Liver (tissue), 9 donors: ENCODE data around the gene ZNF878. TPM values are rescaled to one million over a fixed set of nuclear protein-coding genes. Genes with fewer than 3 reads are reported as not detected.
A peak's percentile ranks its signal among the peaks of the same experiment; 100 is the strongest.

Experiments
- DNase-seq: peaks from one replicate; pipeline ENCODE4 v3.0.0-alpha.2; 2017; ENCODE audit warnings: low spot score
- H3K27ac ChIP-seq, 2 donors: one replicate each; pipeline ENCODE4 v1.7.0; 2013; ENCODE audit warnings: inconsistent platforms in 2 of 2, low read length in 2 of 2, control low read depth in 1 of 2, low read depth in 1 of 2, mild to moderate bottlenecking in 1 of 2
- H3K27me3 ChIP-seq, 4 donors: one replicate each; pipeline versions ENCODE4 v1.6.1 to v1.7.0; 2013; ENCODE audit warnings: low read length in 3 of 4, inconsistent platforms in 1 of 4, mild to moderate bottlenecking in 1 of 4, moderate library complexity in 1 of 4; ENCODE audit not compliant: control insufficient read depth in 4 of 4, insufficient read depth in 4 of 4
- H3K36me3 ChIP-seq, 4 donors: one replicate each; pipeline versions ENCODE4 v1.6.1 to v1.7.0; 2013; ENCODE audit warnings: low read length in 3 of 4, mild to moderate bottlenecking in 3 of 4, low read depth in 1 of 4, moderate library complexity in 1 of 4; ENCODE audit not compliant: control insufficient read depth in 4 of 4, insufficient read depth in 3 of 4
- H3K4me1 ChIP-seq, 4 donors: one replicate each; pipeline versions ENCODE4 v1.6.1 to v1.7.0; 2013; ENCODE audit warnings: low read length in 3 of 4, mild to moderate bottlenecking in 3 of 4, moderate library complexity in 1 of 4; ENCODE audit not compliant: control insufficient read depth in 4 of 4, insufficient read depth in 4 of 4
- H3K4me3 ChIP-seq, 3 donors: one replicate each; pipeline versions ENCODE4 v1.6.1 to v1.7.0; 2013; ENCODE audit warnings: low read length in 3 of 3, control low read depth in 1 of 3, low read depth in 1 of 3, mild to moderate bottlenecking in 1 of 3
- H3K9ac ChIP-seq, 2 donors: one replicate each; pipeline ENCODE4 v1.7.0; 2013; ENCODE audit warnings: low read length in 2 of 2, mild to moderate bottlenecking in 2 of 2, moderate library complexity in 2 of 2, control low read depth in 1 of 2, low read depth in 1 of 2
- H3K9me3 ChIP-seq, 4 donors: one replicate each; pipeline versions ENCODE4 v1.6.1 to v1.7.0; 2013; ENCODE audit warnings: low read length in 3 of 4; ENCODE audit not compliant: control insufficient read depth in 4 of 4
- EGR1 ChIP-seq, 2 donors: IDR thresholded peaks; 2 replicates each; pipeline ENCODE4 v1.6.1; 2016 to 2018; ENCODE audit warnings: antibody characterized with exemption in 2 of 2, low read depth in 2 of 2
- FOXA1 ChIP-seq: IDR thresholded peaks from 2 replicates; pipeline ENCODE4 v1.6.1; 2016; ENCODE audit warnings: antibody characterized with exemption
- FOXA2 ChIP-seq: IDR thresholded peaks from 2 replicates; pipeline ENCODE4 v1.6.1; 2016; ENCODE audit warnings: antibody characterized with exemption
- GABPA ChIP-seq, 2 donors: IDR thresholded peaks in 1 of 2; conservative IDR thresholded peaks in 1 of 2; 2 replicates each; pipeline ENCODE4 v1.6.1; 2016; ENCODE audit warnings: antibody characterized with exemption in 2 of 2, mild to moderate bottlenecking in 1 of 2, moderate library complexity in 1 of 2
- HNF4A ChIP-seq, 2 donors: conservative IDR thresholded peaks; 2 replicates each; pipeline ENCODE4 v1.6.1; 2016; ENCODE audit warnings: antibody characterized with exemption in 2 of 2, mild to moderate bottlenecking in 2 of 2
- HNF4G ChIP-seq: IDR thresholded peaks from 2 replicates; pipeline ENCODE4 v1.6.1; 2016; ENCODE audit warnings: antibody characterized with exemption
- NR2F2 ChIP-seq: IDR thresholded peaks from 2 replicates; pipeline ENCODE4 v1.6.1; 2016; ENCODE audit warnings: antibody characterized with exemption
- RXRA ChIP-seq, 2 donors: IDR thresholded peaks; 2 replicates each; pipeline ENCODE4 v1.6.1; 2017 to 2018; ENCODE audit warnings: antibody characterized with exemption in 2 of 2, mild to moderate bottlenecking in 1 of 2
- SP1 ChIP-seq: IDR thresholded peaks from 2 replicates; pipeline ENCODE4 v1.6.1; 2018; ENCODE audit warnings: antibody characterized with exemption, mild to moderate bottlenecking
- TAF1 ChIP-seq: conservative IDR thresholded peaks from 2 replicates; pipeline ENCODE4 v1.6.1; 2016; ENCODE audit warnings: antibody characterized with exemption, mild to moderate bottlenecking
- YY1 ChIP-seq: IDR thresholded peaks from 2 replicates; pipeline ENCODE4 v1.6.1; 2016; ENCODE audit warnings: antibody characterized with exemption, mild to moderate bottlenecking
- WGBS: extraction: QIAGEN DNeasy Blood & Tissue Kit; methylation state at CpG from one replicate; pipeline ENCODE4 v1.1.7; 2013; 5-methylcytosine and 5-hydroxymethylcytosine counted together
- polyA plus RNA-seq, 2 donors: library from polyadenylated mRNA; stranded (reverse) in 1 of 2; unstranded in 1 of 2; fragments of 200-250 nt in 1 of 2; fragments of >200 nt in 1 of 2; fragmentation: Nextera tagmentation in 1 of 2; extraction: Ambion mirVana in 1 of 2; gene quantifications; one replicate each; pipeline versions ENCODE4 v1.2.1 to v1.2.3, GENCODE V29; 2013 to 2015
- total RNA-seq, 2 donors: library from RNA; depleted of rRNA; stranded (reverse); fragments of >200 nt; gene quantifications; one replicate each; pipeline ENCODE4 v1.2.3, GENCODE V29; 2014
- TF ChIP-seq, protein P1 (sequence below): IDR thresholded peaks from 2 replicates; pipeline ENCODE4 v1.6.1; 2016; ENCODE audit warnings: antibody characterized with exemption, mild to moderate bottlenecking
- TF ChIP-seq, protein P2 (sequence below): fragments of 150-350 bp; IDR thresholded peaks from 2 replicates; pipeline ENCODE4 v1.5.1; 2017; ENCODE audit warnings: improper control_type of control experiment, low read depth, low read length; ENCODE audit not compliant: missing input control
- TF ChIP-seq, protein P3 (sequence below): IDR thresholded peaks from 2 replicates; pipeline ENCODE4 v1.6.1; 2016; ENCODE audit warnings: antibody characterized with exemption
- donor health status: healthy.
- donor health status: healthy.
- donor health status: healthy.
- donor health status: healthy.
- donor health status: healthy.

The ZNF878 gene
- total and polyA plus RNA-seq, 4 donors = 0.25 to 0.33 TPM; not detected in 2

DNA sequence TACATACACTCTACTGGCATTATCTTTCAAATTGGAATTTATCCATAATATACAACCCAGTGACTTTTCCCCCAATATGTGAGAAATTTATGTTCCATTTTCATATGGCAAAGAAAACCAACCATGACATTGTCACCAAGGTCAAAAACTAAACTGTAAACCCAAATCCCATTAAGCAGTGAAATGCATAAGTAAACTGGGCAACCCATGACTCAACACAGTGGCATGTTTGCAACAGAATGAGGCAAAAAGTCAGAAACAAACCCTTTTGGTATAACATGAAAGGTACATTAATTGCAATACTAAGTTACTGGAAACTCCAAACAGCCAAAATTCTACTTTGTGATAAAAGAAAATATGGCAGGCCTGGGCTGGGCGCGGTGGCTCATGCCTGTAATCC lies 4.9 kb downstream of the ZNF878 start:
- Histone ChIP-seq H3K36me3 (peaks cover 0 to 6% (median 2%) of the 10 kb centered on the region in 4 donors), H3K4me1 (peaks cover 0 to 14% (median 5%) of the 10 kb centered on the region in 4 donors), H3K9me3 (peaks cover 16 to 30% (median 19%) of the 10 kb centered on the region in 4 donors), H3K27ac (no peak overlapping the region), H3K27me3 (no peaks in the 10 kb centered on the region), H3K4me3 (no peak overlapping the region), H3K9ac (no peak overlapping the region)
- WGBS = 99% methylated on average over 2 of the region's 2 CpGs
- TF ChIP-seq, protein P1, sequence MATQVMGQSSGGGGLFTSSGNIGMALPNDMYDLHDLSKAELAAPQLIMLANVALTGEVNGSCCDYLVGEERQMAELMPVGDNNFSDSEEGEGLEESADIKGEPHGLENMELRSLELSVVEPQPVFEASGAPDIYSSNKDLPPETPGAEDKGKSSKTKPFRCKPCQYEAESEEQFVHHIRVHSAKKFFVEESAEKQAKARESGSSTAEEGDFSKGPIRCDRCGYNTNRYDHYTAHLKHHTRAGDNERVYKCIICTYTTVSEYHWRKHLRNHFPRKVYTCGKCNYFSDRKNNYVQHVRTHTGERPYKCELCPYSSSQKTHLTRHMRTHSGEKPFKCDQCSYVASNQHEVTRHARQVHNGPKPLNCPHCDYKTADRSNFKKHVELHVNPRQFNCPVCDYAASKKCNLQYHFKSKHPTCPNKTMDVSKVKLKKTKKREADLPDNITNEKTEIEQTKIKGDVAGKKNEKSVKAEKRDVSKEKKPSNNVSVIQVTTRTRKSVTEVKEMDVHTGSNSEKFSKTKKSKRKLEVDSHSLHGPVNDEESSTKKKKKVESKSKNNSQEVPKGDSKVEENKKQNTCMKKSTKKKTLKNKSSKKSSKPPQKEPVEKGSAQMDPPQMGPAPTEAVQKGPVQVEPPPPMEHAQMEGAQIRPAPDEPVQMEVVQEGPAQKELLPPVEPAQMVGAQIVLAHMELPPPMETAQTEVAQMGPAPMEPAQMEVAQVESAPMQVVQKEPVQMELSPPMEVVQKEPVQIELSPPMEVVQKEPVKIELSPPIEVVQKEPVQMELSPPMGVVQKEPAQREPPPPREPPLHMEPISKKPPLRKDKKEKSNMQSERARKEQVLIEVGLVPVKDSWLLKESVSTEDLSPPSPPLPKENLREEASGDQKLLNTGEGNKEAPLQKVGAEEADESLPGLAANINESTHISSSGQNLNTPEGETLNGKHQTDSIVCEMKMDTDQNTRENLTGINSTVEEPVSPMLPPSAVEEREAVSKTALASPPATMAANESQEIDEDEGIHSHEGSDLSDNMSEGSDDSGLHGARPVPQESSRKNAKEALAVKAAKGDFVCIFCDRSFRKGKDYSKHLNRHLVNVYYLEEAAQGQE = no peak
- TF ChIP-seq SP1 (no peak), TAF1 (no peak), YY1 (no peak), RXRA (IDR thresholded peaks at IDR 0.05) (no peak), GABPA (IDR thresholded peaks at IDR 0.05 in 1 of 2, conservative IDR thresholded peaks at IDR 0.05 in 1 of 2) (no peak), HNF4A (conservative IDR thresholded peaks at IDR 0.05) (no peak), HNF4G (no peak), NR2F2 (no peak)
- TF ChIP-seq, protein P2, sequence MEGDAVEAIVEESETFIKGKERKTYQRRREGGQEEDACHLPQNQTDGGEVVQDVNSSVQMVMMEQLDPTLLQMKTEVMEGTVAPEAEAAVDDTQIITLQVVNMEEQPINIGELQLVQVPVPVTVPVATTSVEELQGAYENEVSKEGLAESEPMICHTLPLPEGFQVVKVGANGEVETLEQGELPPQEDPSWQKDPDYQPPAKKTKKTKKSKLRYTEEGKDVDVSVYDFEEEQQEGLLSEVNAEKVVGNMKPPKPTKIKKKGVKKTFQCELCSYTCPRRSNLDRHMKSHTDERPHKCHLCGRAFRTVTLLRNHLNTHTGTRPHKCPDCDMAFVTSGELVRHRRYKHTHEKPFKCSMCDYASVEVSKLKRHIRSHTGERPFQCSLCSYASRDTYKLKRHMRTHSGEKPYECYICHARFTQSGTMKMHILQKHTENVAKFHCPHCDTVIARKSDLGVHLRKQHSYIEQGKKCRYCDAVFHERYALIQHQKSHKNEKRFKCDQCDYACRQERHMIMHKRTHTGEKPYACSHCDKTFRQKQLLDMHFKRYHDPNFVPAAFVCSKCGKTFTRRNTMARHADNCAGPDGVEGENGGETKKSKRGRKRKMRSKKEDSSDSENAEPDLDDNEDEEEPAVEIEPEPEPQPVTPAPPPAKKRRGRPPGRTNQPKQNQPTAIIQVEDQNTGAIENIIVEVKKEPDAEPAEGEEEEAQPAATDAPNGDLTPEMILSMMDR = no peak
- TF ChIP-seq, protein P3, sequence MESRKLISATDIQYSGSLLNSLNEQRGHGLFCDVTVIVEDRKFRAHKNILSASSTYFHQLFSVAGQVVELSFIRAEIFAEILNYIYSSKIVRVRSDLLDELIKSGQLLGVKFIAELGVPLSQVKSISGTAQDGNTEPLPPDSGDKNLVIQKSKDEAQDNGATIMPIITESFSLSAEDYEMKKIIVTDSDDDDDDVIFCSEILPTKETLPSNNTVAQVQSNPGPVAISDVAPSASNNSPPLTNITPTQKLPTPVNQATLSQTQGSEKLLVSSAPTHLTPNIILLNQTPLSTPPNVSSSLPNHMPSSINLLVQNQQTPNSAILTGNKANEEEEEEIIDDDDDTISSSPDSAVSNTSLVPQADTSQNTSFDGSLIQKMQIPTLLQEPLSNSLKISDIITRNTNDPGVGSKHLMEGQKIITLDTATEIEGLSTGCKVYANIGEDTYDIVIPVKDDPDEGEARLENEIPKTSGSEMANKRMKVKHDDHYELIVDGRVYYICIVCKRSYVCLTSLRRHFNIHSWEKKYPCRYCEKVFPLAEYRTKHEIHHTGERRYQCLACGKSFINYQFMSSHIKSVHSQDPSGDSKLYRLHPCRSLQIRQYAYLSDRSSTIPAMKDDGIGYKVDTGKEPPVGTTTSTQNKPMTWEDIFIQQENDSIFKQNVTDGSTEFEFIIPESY = no peak
- no peak for DNase-seq

DNA sequence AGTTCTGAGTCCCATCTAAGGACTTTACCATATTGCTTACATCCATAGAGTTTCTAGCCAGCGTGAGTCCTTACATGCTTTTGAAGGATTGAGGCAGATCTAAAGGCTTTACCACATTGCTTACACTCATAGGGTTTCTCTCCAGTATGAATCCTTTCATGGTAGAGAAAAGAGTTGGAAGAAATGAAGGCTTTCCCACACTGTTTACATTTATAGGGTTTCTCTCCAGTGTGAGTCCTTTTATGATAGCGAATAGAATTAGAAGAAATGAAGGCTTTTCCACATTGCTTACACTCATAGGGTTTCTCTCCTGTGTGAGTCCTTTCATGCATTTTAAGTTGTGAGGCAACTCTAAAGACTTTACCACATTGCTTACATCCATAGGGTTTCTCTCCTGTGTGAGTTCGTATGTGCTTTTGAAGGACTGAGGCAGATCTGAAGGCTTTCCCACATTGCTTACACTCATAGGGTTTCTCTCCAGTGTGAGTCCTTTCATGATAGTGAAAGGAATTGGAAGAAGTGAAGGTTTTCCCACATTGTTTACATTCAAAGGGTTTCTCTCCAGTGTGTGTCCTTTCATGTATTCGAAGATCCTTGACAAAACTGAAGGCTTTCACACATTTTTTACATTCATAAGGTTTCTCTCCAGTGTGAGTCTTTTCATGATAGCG lies 8.9 kb downstream of the ZNF878 start:
- Histone ChIP-seq H3K4me1 (no peaks in the 10 kb centered on the region), H3K4me3 (peak overlapping the region in 2 of 3 donors; percentile 1 to 79), H3K27ac (no peak overlapping the region), H3K36me3 (peaks cover 0 to 6% (median 2%) of the 10 kb centered on the region in 4 donors), H3K27me3 (no peaks in the 10 kb centered on the region), H3K9ac (no peak overlapping the region), H3K9me3 (peaks cover 19 to 42% (median 23%) of the 10 kb centered on the region in 4 donors)
- 96% methylated on average over 5 of the region's 5 CpGs for WGBS
- no peak for DNase-seq
- no peak for TF ChIP-seq FOXA2
- no peak for TF ChIP-seq EGR1 (IDR thresholded peaks at IDR 0.05; ENCODE audit: low read depth in 2 of 2)
- TF ChIP-seq TAF1 = no peak
- no peak for TF ChIP-seq HNF4A (conservative IDR thresholded peaks at IDR 0.05)
- TF ChIP-seq FOXA1 = no peak
- no peak for TF ChIP-seq RXRA (IDR thresholded peaks at IDR 0.05)
- TF ChIP-seq HNF4G = no peak
